Measurements from ENCODE around the gene HS6ST2.

DNA sequence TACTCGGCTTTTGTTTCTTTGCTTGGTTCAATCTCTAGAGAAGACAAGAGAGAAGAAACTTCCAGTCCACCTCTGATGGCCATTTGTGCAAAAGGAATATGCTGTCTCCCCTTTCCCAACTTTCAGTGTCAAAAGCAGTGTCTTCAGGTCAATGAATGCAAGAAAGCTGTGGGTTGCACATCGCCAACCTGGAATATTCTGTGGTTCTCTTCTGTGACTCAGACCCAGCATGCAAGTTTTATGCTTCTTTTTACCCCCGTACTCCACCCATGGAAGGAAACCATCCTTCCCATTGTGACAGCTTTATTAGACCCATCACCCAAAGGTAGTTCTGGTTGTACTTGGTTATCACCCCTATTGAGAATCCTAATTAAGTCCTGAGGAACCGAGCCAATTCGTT lies 334.0 kb downstream of the HS6ST2 start:
- TF ChIP-seq CTCF (IDR thresholded peaks at IDR 0.05; ENCODE audit: low read length) (no peak), EZH2 (IDR thresholded peaks at IDR 0.05; ENCODE audit: borderline replicate concordance, low read length) (no peak)
